CD1c-positive myeloid dendritic cell (primary cell): ENCODE results near the gene YBX3.
"Not testable (repeated sequence)": the region's sequence is repeated elsewhere in the genome, so short reads cannot be mapped to it uniquely, and the experiment has no call there.

Experiments used
- DNase-seq: peaks from one replicate; pipeline ENCODE4 v3.0.0-alpha.2; 2016; ENCODE audit errors: extremely low spot score

YBX3 gene

GRCh38 chr12:10722905-10723746, at the start of gene YBX3:
Gene YBX3, minus strand, starts transcription at chr12:10723323. Its CDS starts 212 bp downstream, at chr12:10723111.
- DNase-seq: peak; percentile 86

- peak; percentile 45 for DNase-seq
These were observed 48.1 kb upstream of the YBX3 start for GRCh38 chr12:10771132-10771733.

DNA sequence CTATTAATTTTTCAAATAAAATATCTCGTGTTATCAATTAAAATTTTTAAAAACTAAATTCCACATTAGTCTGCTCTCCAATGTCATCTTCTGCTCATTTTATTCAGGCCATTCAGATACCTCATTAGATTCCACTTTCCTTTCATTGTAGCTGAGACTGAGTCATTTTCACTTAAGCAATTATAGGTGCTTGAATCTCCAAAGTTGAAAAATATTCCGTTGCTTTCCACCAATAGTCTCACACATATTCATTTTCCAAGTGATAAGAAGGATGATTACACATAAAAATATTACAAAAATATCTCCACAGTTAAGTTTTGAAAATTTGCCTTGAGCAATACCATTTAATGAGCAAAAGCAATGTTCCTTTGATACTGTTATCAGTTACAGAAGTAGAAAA, 36.5 kb upstream of the YBX3 start:
- no peak for DNase-seq

DNA sequence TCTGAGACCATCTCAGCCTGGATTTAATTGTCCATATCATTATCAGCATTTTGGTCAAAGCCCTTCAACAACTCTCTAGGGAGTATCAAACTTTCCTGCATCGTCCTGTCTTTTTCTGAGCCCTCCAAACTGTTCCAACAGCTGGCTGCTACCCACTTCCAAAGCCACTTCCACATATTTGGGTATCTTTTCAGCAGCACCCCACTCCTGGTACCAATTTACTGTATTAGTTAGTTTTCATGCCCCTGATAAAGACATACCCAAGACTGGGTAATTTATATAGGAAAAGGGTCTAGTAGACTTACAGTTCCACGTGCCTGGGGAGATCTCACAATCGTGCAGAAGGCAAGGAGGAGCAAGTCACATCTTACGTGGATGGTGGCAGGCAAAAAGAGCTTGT, 33.1 kb upstream of the YBX3 start:
- no peak for DNase-seq

GRCh38 chr12:10753059-10753458, 29.9 kb upstream of the YBX3 start:
- no peak for DNase-seq

DNA sequence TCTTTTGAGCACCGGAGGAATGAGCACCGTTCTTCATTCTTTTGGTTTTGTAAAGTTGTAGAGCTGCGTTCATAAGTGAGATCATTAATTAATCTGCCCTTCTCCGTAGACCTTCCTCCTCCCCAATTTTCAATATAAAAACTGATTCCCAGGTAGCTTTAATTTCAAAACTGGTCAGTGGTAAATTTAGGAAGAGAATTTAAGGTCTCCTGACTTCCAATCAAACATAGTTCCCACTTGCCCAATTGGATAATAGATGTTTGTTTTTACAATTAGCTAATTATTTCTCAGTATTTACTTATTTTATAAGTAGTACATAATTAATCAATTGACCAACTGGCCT, 27.2 kb upstream of the YBX3 start:
- DNase-seq: no peak

- peak; percentile 91 for DNase-seq
These were observed 26.7 kb upstream of the YBX3 start for GRCh38 chr12:10749700-10750384.

DNA sequence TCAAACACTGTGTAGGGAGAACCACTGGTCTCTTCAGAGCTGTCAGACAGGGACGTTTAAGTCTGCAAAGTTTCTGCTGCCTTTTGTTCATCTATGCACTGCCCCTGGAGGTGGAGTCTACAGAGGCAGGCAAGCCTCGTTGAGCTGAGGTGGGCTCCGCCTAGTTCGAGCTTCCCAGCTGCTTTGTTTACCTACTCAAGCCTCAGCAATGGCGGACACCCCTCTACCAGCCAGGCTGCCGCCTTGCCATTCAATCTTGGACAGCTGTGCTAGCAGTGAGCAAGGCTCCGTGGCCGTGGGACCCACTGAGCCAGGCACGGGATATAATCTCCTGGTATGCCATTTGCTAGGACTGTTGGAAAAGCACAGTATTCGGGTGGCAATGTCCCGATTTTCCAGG, 24.6 kb upstream of the YBX3 start:
- DNase-seq: no peak

- DNase-seq: not testable (repeated sequence)
These were observed 20.3 kb upstream of the YBX3 start for GRCh38 chr12:10743420-10743819.

DNA sequence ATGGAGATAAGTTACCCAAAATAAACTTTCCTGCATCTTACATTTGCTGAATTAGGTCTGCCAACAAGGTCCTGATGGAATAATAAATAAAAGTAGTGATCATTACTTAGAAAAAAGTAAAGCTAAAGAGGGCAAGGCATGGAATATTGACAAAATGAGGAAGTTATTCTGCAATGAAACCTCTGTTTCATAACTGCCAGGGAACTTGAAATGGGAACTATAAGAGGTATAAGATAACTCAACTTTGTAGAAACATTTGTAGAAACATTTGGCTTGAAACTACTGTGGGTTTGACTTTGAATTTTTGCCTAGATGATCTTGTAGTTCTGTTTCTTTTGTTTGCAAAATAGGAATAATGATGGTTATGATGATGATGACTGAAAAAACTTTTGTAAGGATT, 18.7 kb upstream of the YBX3 start:
- DNase-seq: peak; percentile 77

- DNase-seq: no peak
These were observed 17.1 kb upstream of the YBX3 start for GRCh38 chr12:10740182-10740581.

DNA sequence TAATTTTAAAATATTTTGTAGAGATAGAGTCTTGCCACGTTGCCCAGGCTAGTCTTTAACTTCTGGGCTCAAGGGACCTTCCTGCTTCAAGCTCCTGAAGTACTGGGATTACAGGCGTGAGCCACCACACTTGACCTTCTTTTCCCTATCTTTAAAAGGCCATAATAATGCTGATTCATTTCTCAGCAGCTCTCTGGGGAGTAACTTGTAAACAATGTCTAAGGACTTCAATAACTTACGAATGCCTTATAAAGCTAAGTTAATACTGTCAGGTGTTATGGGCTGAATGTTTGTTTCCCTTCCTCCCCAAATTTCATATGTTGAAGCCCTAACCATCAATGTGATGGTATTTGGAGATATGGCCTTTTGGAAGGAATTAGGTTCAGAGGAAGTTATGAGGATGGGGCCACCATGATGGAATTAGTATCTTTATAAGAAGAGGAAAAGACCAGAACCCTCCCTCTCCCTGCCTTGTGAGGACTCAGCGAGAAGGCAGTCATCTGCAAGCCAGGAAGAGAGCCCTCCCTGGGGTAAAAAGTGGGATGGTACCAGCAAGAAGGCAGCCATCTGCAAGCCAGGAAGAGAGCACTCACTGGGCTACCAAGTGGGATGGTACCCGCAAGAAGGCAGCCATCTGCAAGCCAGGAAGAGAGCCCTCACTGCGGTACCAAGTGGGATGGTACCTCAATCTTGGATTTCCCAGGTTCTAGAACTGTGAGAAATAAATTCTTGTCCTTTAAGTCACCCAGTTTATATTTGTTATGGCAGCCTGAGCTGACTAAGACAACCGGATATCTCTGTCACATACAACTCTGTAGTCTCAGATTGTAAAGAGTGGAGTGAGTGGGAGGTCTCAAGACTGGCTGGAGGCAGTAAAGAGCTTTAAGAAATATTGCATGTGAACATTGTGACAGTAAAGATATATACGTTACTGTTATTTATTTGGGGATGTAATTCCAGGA, 16.3 kb upstream of the YBX3 start:
- no peak for DNase-seq

DNA sequence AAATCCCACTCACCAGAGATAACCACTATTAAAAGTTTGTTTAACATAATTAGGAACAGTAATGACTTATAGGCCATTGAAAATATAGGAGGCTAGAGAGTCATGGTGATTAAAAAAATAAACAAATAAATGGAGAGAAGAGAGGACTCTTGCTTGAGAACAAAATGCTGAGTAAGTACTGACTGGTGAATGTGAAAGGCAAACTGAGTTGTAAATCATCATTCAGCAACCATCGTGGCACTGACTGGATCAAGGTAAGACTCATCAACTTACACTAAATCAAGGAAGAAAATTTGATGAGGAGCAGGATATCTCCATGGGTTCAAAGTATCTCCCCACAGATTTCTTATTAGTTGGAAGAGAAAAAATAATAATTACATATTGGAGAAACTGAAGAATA, 14.1 kb upstream of the YBX3 start:
- no peak for DNase-seq

DNA sequence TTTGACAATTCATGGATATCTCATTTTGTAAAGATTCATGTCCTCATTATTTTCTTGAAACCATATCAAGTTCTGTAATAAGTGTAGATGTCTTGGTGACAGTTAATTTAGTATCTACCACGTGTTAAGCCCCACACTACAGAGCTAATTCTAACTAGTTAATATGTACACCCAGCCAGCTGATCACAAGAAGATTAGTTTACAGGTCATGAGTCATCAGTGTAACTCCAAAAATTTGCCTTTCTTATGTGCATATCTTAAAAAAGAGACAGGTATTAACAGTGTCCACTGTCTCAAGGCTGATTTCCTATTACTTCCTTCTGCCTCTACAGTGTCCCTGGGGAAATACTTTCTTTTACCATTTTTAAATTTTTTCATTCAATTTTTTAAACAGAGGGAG, 13.3 kb upstream of the YBX3 start:
- no peak for DNase-seq

DNA sequence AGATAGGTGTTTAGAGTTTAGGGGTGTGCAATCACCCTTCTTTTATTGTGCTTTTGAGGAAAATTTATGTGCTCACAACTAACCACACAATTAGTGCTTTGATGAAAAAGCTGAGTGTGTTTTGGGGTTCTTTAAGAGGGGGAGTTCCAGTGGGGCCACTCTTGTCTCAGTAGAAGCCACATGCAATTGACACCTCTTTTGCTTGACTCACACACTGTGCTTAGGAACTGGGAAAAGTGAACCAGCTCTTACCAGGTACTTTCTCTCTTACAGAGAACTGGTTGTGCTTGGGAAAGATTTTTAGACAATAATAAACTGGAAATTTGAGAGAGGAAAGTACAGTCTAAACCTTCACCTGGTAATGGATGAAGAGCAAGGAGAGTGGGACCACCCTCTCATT, 12.3 kb upstream of the YBX3 start:
- DNase-seq: no peak

DNA sequence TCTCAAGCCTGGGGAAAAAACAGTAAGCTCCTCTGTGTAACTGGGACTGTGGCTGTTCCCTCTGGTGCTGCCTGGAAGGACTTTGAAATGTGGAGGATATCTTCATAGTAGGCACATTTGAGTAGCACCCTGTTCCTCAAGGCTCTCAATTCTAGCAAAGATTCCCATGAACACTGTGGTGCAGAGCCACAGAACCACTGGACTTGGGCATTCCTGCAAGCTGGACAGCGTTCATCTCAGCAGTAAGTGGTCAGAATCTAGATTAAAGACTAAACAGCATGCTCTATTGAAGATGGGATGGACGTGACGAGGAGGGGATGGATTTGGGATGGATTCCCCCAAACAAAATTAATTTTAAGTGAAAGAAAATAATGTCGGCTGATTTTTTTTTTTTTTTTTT, 9.4 kb upstream of the YBX3 start:
- no peak for DNase-seq

DNA sequence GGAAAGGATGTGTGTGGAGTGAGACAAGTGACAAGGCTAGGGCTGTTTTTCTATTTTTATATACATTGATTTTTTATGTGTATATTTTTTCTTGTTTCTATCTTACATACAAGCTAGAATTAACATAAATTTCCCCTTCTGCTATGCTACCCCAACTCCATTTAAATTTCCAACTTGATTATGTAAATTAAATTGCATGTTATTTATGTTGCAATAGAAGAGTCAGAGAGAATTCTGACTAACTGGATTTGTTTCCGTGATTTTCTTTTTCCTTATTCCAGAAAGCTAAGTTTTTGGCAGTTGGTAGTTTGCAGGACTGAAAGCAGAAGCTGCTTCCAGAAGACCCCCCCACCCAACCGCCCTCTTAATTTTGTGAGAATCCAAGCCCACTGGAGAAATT, 8.9 kb upstream of the YBX3 start:
- no peak for DNase-seq

- DNase-seq: no peak
These were observed 7.4 kb upstream of the YBX3 start for GRCh38 chr12:10730559-10730958.

- no peak for DNase-seq
These were observed 5.0 kb upstream of the YBX3 start for GRCh38 chr12:10728091-10728490.

- no peak for DNase-seq
These were observed 3.8 kb upstream of the YBX3 start for GRCh38 chr12:10726945-10727344.

DNA sequence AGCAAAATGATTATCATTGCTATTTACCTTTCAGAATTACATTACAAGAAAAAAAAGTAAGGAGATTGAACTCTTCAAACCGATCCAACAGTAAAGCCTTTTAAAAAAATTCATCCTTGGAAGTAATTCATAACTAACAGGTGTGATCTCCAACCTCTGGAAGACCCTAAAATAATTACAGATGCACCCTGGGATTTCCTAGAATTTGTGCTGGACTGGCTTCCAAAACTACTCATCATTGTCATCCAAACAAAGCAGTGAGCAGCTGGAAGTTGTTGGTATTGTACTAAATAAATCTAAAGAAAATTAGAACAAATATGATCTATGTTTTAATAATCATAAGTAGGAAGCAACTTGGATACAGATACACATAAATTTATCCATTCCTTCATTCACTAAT, 1.9 kb upstream of the YBX3 start:
- DNase-seq: no peak

DNA sequence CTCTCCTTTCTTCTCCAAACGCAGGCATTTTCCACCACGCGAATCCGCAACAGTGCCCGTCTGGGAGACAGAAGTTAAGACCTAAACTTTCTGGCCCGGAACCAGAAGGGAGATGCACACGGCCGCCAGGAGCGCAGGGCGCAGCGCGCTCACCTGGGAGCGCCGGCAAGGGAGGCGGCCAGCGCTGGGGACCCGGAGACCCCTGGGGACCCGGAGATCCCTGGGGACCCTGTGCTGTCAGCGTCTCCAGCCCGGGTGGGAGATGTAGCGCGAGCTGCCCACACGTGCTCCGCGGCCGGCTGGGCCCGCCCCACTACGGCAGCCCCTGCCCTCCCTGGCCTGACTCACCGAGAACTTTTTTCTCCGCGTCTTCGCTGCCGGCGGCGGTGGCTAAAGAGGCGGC, 620 bp downstream of the YBX3 start:
- DNase-seq: peak; percentile 75
